Trophoblast cell (in vitro differentiated cells and primary cell): Measurements from ENCODE around the gene RNF187.

Experiments
- DNase-seq, 2 donors: peaks; one replicate each; pipeline ENCODE4 v3.0.0-alpha.2; 2016
- H2AFZ ChIP-seq: 2 replicates; pipeline ENCODE4 v1.6.1; 2013; ENCODE audit warnings: low read length, moderate library complexity, mild to moderate bottlenecking; ENCODE audit not compliant: insufficient read depth, poor library complexity
- H2AK5ac ChIP-seq: 2 replicates; pipeline ENCODE4 v1.6.1; 2013; ENCODE audit warnings: mild to moderate bottlenecking, low read length
- H2BK120ac ChIP-seq: 2 replicates; pipeline ENCODE4 v1.6.1; 2013; ENCODE audit warnings: low read length, mild to moderate bottlenecking, moderate library complexity; ENCODE audit not compliant: insufficient read depth, poor library complexity
- H2BK12ac ChIP-seq: 2 replicates; pipeline ENCODE4 v1.6.1; 2013; ENCODE audit warnings: mild to moderate bottlenecking, low read length, moderate library complexity
- H2BK5ac ChIP-seq: 2 replicates; pipeline ENCODE4 v1.6.1; 2013; ENCODE audit warnings: low read length, low read depth, moderate library complexity, mild to moderate bottlenecking; ENCODE audit not compliant: poor library complexity
- H3K14ac ChIP-seq: 2 replicates; pipeline ENCODE4 v1.6.1; 2013; ENCODE audit warnings: mild to moderate bottlenecking, low read length
- H3K18ac ChIP-seq: 2 replicates; pipeline ENCODE4 v1.6.1; 2013; ENCODE audit warnings: mild to moderate bottlenecking, low read length
- H3K23ac ChIP-seq: 2 replicates; pipeline ENCODE4 v1.6.1; 2013; ENCODE audit warnings: low read length
- H3K27ac ChIP-seq: 2 replicates; pipeline ENCODE4 v1.5.1; 2013; ENCODE audit warnings: low read depth, mild to moderate bottlenecking, inconsistent platforms, low read length, moderate library complexity
- H3K27me3 ChIP-seq: 2 replicates; pipeline ENCODE4 v1.6.1; 2013; ENCODE audit warnings: inconsistent platforms, mild to moderate bottlenecking, low read length, moderate library complexity; ENCODE audit not compliant: insufficient read depth
- H3K36me3 ChIP-seq, 2 experiments: 1 replicate in 1 of 2; 2 replicates in 1 of 2; pipeline ENCODE4 v1.6.1; 2013; ENCODE audit warnings: low read length in 2 of 2, mild to moderate bottlenecking in 2 of 2, moderate library complexity in 1 of 2; ENCODE audit not compliant: insufficient read depth in 2 of 2, control insufficient read depth in 1 of 2
- H3K4ac ChIP-seq: 2 replicates; pipeline ENCODE4 v1.6.1; 2013; ENCODE audit warnings: low read depth, mild to moderate bottlenecking, low read length, moderate library complexity
- H3K4me1 ChIP-seq, 2 experiments: 1 replicate in 1 of 2; 2 replicates in 1 of 2; pipeline ENCODE4 v1.6.1; 2013; ENCODE audit warnings: low read length in 2 of 2, mild to moderate bottlenecking in 2 of 2, moderate library complexity in 1 of 2; ENCODE audit not compliant: insufficient read depth in 2 of 2, control insufficient read depth in 1 of 2
- H3K4me2 ChIP-seq: 2 replicates; pipeline ENCODE4 v1.6.1; 2013; ENCODE audit warnings: inconsistent platforms, mild to moderate bottlenecking, low read length, moderate library complexity
- H3K4me3 ChIP-seq: 2 replicates; pipeline ENCODE4 v1.5.1; 2013; ENCODE audit warnings: mild to moderate bottlenecking, low read depth, low read length, inconsistent platforms
- H3K79me1 ChIP-seq: one replicate; pipeline ENCODE4 v1.6.1; 2013; ENCODE audit warnings: low read length
- H3K79me2 ChIP-seq: 2 replicates; pipeline ENCODE4 v1.6.1; 2013; ENCODE audit warnings: low read length, mild to moderate bottlenecking; ENCODE audit not compliant: control insufficient read depth, insufficient read depth, poor library complexity
- H3K9ac ChIP-seq: 2 replicates; pipeline ENCODE4 v1.6.1; 2013; ENCODE audit warnings: mild to moderate bottlenecking, low read length
- H3K9me3 ChIP-seq: 2 replicates; pipeline ENCODE4 v1.6.1; 2013; ENCODE audit warnings: low read depth, mild to moderate bottlenecking, control low read depth, inconsistent platforms, low read length; ENCODE audit not compliant: insufficient read depth
- H4K12ac ChIP-seq: 2 replicates; pipeline ENCODE4 v1.6.1; 2013; ENCODE audit warnings: low read depth, mild to moderate bottlenecking, low read length, moderate library complexity
- H4K8ac ChIP-seq: 2 replicates; pipeline ENCODE4 v1.6.1; 2013; ENCODE audit warnings: low read depth, mild to moderate bottlenecking, low read length, moderate library complexity
- H4K91ac ChIP-seq: one replicate; pipeline ENCODE4 v1.6.1; 2013; ENCODE audit warnings: low read depth, mild to moderate bottlenecking, low read length, moderate library complexity
- WGBS: extraction: QIAGEN DNeasy Blood & Tissue Kit; methylation state at CpG from one replicate; pipeline ENCODE4 v1.1.7; 2013; ENCODE audit warnings: missing lambda C conversion rate; ENCODE audit not compliant: insufficient read length, insufficient coverage; ENCODE audit errors: extremely low coverage; 5-methylcytosine and 5-hydroxymethylcytosine counted together

The RNF187 gene

DNA sequence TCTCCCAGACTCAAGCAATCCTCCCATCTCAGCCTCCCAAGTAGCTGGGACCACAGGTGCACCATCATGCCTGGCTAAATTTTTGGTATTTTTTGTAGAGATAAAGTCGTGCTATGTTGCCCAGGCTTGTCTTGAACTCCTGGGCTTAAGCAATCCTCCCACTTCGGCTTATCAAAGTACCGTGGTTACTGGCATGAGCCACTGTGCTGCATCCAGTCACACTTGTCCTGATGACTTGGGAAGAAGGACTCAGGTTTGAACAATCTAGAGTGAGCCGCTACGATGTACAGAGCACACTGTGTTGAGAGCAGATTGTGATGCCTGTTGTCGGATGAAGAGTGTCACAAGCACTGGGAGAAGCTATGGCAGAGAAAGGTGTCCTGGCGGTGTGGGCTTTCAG, 27.2 kb downstream of the RNF187 start:
- no peaks in the 10 kb centered on the region for H3K36me3 ChIP-seq

DNA sequence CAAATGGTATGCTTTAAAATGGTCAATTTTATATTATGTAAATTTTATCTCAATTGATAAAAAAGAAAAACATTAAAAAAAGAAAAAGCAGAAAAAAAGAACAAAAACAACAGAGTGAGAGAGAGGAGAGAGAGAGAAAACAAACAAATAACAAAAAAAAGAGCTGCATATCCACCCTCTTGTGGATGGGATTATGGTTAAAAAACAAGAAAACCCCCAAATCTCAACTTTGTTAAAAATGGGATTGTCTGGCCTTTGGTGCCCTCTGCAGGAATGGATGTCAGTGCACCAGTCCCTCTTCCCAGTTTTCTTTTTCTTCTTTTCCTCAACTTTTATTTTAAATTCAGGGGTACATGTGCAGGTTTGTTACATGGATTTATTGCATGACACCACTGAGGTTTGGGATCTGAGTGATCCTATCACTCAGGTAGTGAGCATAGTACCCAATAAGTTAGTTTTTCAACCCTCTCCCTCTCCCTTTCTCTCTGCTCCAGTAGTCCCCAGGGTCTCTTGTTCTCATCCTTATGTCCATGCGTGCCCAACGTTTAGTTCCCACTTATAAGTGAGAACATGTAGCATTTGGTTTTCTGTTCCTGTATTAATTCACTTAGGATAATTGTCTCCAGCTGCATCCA, 28.1 kb downstream of the RNF187 start:
- Histone ChIP-seq H2BK120ac (no peak overlapping the region), H3K23ac (no peak overlapping the region), H3K4ac (no peak overlapping the region), H3K4me1 (no peaks in the 10 kb centered on the region), H2AFZ (no peak overlapping the region), H3K27ac (no peak overlapping the region), H3K18ac (no peak overlapping the region), H3K4me3 (no peak overlapping the region), H2AK5ac (no peak overlapping the region), H3K4me2 (no peak overlapping the region), H3K79me1 (no peaks in the 10 kb centered on the region), H3K36me3 (no peaks in the 10 kb centered on the region), H2BK12ac (no peak overlapping the region), H3K14ac (no peak overlapping the region), H3K9ac (no peak overlapping the region), H3K27me3 (no peaks in the 10 kb centered on the region), H4K12ac (no peak overlapping the region), H4K91ac (no peak overlapping the region), H4K8ac (no peak overlapping the region), H2BK5ac (no peak overlapping the region), H3K79me2 (no peaks in the 10 kb centered on the region), H3K9me3 (peaks cover 1% of the 10 kb centered on the region)
- DNase-seq: peak in 1 of 2 donors; percentile 42
- no CpG with 5 or more reads among the region's 2 CpGs for WGBS

More for the DNA sequence above, 27.2 kb downstream of the RNF187 start:
- Histone ChIP-seq H3K79me2 (no peaks in the 10 kb centered on the region), H3K27me3 (no peaks in the 10 kb centered on the region), H4K91ac (no peak overlapping the region), H2AFZ (no peak overlapping the region), H4K8ac (no peak overlapping the region), H3K18ac (no peak overlapping the region), H3K4me2 (no peak overlapping the region), H3K4me3 (no peak overlapping the region), H2BK5ac (no peak overlapping the region), H3K4me1 (no peaks in the 10 kb centered on the region), H3K23ac (no peak overlapping the region), H3K14ac (no peak overlapping the region), H3K9ac (no peak overlapping the region), H3K79me1 (no peaks in the 10 kb centered on the region), H4K12ac (no peak overlapping the region), H2AK5ac (no peak overlapping the region), H3K9me3 (peaks cover 1% of the 10 kb centered on the region), H2BK12ac (no peak overlapping the region), H2BK120ac (no peak overlapping the region), H3K4ac (no peak overlapping the region), H3K27ac (no peak overlapping the region)
- peak; percentile 40 to 82 for DNase-seq
- no CpG with 5 or more reads among the region's 7 CpGs for WGBS

DNA sequence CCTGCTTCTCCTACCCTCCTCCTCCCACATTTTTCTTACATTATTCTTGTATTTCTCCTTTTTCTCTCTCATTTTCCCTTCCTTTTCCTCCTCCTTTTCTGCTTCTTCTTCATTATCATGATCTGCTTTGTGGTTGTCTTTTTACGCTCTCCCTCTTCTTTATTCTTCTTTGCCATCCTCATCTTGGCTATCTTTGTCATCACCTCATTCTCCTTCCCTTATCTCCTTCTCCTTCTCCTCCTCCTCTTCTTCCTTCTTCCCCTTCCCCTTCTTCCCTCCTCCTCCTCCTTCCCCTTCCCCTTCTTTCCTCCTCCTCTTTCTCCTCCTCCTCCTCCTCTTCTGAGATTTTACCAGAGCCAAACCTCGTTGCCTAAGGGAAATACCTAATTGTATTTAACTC, 30.5 kb downstream of the RNF187 start:
- DNase-seq: no peak
- H3K14ac ChIP-seq: no peak overlapping the region
- H3K4me3 ChIP-seq: no peak overlapping the region
- no peak overlapping the region for H3K4me2 ChIP-seq
- H2BK5ac ChIP-seq: no peak overlapping the region
- H4K8ac ChIP-seq: no peak overlapping the region
- no peak overlapping the region for H3K18ac ChIP-seq
- no peak overlapping the region for H2BK12ac ChIP-seq
- H3K9me3 ChIP-seq: no peaks in the 10 kb centered on the region
- H3K23ac ChIP-seq: no peak overlapping the region
- H3K4ac ChIP-seq: no peak overlapping the region
- no peak overlapping the region for H4K91ac ChIP-seq
- H3K36me3 ChIP-seq: no peaks in the 10 kb centered on the region
- WGBS: no CpG with 5 or more reads among the region's 2 CpGs
- no peak overlapping the region for H3K27ac ChIP-seq
- no peaks in the 10 kb centered on the region for H3K27me3 ChIP-seq
- no peak overlapping the region for H2BK120ac ChIP-seq
- no peak overlapping the region for H2AFZ ChIP-seq
- H2AK5ac ChIP-seq: no peak overlapping the region
- no peak overlapping the region for H4K12ac ChIP-seq
- H3K79me2 ChIP-seq: no peaks in the 10 kb centered on the region
- no peaks in the 10 kb centered on the region for H3K79me1 ChIP-seq
- H3K9ac ChIP-seq: no peak overlapping the region
- no peaks in the 10 kb centered on the region for H3K4me1 ChIP-seq

DNA sequence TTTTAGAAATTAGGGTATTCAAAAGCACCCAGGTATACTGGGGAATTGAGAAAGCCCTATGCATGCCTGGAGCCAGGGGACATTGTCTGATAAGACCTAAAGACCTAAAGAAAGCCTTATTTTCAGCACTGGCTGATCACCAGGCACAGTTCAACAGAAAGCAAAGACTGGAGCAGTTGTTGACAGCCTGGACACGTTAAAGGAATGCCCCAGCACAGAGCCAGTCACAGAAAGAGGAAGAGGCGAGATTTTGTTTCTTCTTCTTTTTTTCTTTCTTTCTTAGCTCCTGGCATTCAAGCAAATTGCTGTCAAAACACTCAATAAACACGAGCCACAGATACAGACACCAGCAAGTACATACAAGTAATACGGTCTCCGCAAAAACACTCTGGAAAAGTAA, 40.4 kb downstream of the RNF187 start:
- DNase-seq: no peak
- Histone ChIP-seq H3K14ac (no peak overlapping the region), H3K27me3 (no peaks in the 10 kb centered on the region), H3K27ac (no peak overlapping the region), H2BK5ac (no peak overlapping the region), H2BK120ac (no peak overlapping the region), H3K79me1 (no peaks in the 10 kb centered on the region), H4K91ac (no peak overlapping the region), H2BK12ac (no peak overlapping the region), H3K23ac (no peak overlapping the region), H3K4me3 (no peak overlapping the region), H3K36me3 (no peaks in the 10 kb centered on the region), H3K79me2 (no peaks in the 10 kb centered on the region), H4K8ac (no peak overlapping the region), H2AK5ac (no peak overlapping the region), H2AFZ (no peak overlapping the region), H3K4me2 (no peak overlapping the region), H3K4ac (no peak overlapping the region), H3K9ac (no peak overlapping the region), H3K9me3 (peaks cover 15% of the 10 kb centered on the region), H4K12ac (no peak overlapping the region), H3K4me1 (no peaks in the 10 kb centered on the region), H3K18ac (no peak overlapping the region)
- WGBS: no CpG with 5 or more reads among the region's 5 CpGs
